Breast epithelium (tissue), 4 donors: ENCODE measurements around the gene SLC9A5. TPM values are rescaled to one million over a fixed set of nuclear protein-coding genes. Genes with fewer than 3 reads are reported as not detected.

Experiments used
- DNase-seq, 2 donors: peaks; one replicate each; pipeline ENCODE4 v3.0.0-alpha.2; 2019; ENCODE audit warnings: low spot score in 2 of 2
- H3K27ac ChIP-seq, 2 donors: fragments of 200-600 bp; sonication (generic) in 1 of 2; one replicate each; pipeline ENCODE4 v1.5.1; 2016 to 2019; ENCODE audit warnings: mild to moderate bottlenecking in 1 of 2
- H3K27me3 ChIP-seq, 2 donors: fragments of 200-600 bp; sonication (generic) in 1 of 2; one replicate each; pipeline versions ENCODE4 v1.5.1 to v1.6.0; 2017 to 2019; ENCODE audit warnings: control low read depth in 1 of 2, mild to moderate bottlenecking in 1 of 2
- H3K36me3 ChIP-seq: fragments of 200-600 bp; one replicate; pipeline ENCODE4 v1.5.1; 2019
- H3K4me1 ChIP-seq, 2 donors: fragments of 200-600 bp; sonication (generic); one replicate each; pipeline ENCODE4 v1.5.1; 2016 to 2019; ENCODE audit warnings: control low read depth in 1 of 2
- H3K4me3 ChIP-seq, 3 donors: fragments of 200-600 bp; sonication (generic); 1 replicate in 2 of 3; 2 replicates in 1 of 3; pipeline ENCODE4 v1.5.1; 2016 to 2019; ENCODE audit warnings: mild to moderate bottlenecking in 3 of 3, moderate library complexity in 2 of 3
- H3K9me3 ChIP-seq, 2 donors: fragments of 200-600 bp; sonication (generic) in 1 of 2; one replicate each; pipeline ENCODE4 v1.5.1; 2016 to 2019; ENCODE audit warnings: control low read depth in 1 of 2
- CTCF ChIP-seq, 3 donors: fragments of 450-650 bp; IDR thresholded peaks; one replicate each; pipeline ENCODE4 v1.5.1; 2016 to 2017; ENCODE audit warnings: antibody characterized with exemption in 3 of 3, mild to moderate bottlenecking in 3 of 3, moderate library complexity in 3 of 3
- POLR2A ChIP-seq: fragments of 450-650 bp; IDR thresholded peaks from one replicate; pipeline ENCODE4 v1.6.1; 2016; ENCODE audit warnings: antibody characterized with exemption, mild to moderate bottlenecking, moderate library complexity
- POLR2AphosphoS5 ChIP-seq, 3 donors: sonication (generic); formaldehyde crosslinking; IDR thresholded peaks; one replicate each; pipeline ENCODE4 v1.6.1; 2017; ENCODE audit warnings: antibody characterized with exemption in 3 of 3
- intact Hi-C: fragments of 100-400 bp; cut with DNase I; formaldehyde crosslinking; loops from one replicate; pipeline ENCODE4 v1.15.1; 2023; ENCODE audit warnings: low total_unique reads
- total RNA-seq, 3 donors: library from RNA; depleted of rRNA; stranded (reverse); fragments of >200 nt; gene quantifications; one replicate each; pipeline ENCODE4 v1.1.0, GENCODE V29; 2016

The SLC9A5 gene
- total RNA-seq, 3 donors from 2014 or later: 0.96 to 2.3 (median 1.3) TPM

GRCh38 chr16:67252609-67253497, 4.1 kb downstream of the SLC9A5 start:
- Histone ChIP-seq H3K36me3 (no peaks in the 10 kb centered on the region), H3K4me3 (no peak overlapping the region), H3K27me3 (no peaks in the 10 kb centered on the region), H3K27ac (no peak overlapping the region), H3K9me3 (no peaks in the 10 kb centered on the region), H3K4me1 (peaks cover 1 to 2% of the 10 kb centered on the region in 2 donors)
- intact Hi-C loops: no loop called here
- TF ChIP-seq POLR2AphosphoS5 (IDR thresholded peaks at IDR 0.05) (no peak), POLR2A (no peak), CTCF (IDR thresholded peaks at IDR 0.05) (no peak)
- DNase-seq: no peak

DNA sequence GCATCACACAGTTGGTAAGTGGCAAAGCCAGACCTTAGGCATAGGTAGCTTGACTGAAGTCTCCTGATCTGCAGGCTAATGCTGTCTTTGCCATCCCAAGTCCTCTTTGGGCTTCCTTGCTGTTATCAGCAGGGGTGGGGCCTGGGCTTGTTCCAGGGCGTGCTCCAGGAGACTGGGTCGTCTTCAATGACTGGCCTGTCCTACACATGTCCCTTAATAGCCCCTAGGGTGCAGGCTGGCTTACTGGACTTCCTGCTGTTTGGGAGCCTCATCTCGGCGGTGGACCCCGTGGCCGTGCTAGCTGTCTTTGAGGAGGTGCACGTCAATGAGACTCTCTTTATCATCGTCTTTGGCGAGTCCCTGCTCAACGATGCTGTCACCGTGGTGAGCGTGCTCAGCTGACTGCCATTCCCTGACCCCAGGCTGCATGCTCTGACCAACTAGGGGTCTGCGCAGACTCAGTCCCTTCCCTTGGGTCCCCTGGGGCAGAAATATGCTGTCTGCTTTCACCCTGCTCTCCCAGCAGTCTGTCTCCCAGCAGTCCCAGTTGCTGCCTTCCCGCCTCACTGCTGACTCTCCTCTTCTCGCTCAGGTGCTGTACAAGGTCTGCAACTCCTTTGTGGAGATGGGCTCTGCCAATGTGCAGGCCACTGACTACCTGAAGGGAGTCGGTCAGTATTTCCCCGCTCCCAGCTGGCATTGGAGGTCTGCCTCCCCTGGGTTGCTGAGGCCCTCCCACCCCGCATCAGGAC, 6.2 kb downstream of the SLC9A5 start:
- intact Hi-C loops: no loop called here
- TF ChIP-seq POLR2A: no peak
- no peak for TF ChIP-seq POLR2AphosphoS5 (IDR thresholded peaks at IDR 0.05)
- no peak for TF ChIP-seq CTCF (IDR thresholded peaks at IDR 0.05)

GRCh38 chr16:67255553-67256221, 6.9 kb downstream of the SLC9A5 start:
- no peaks in the 10 kb centered on the region for H3K9me3 ChIP-seq
- TF ChIP-seq POLR2AphosphoS5 (IDR thresholded peaks at IDR 0.05) (no peak), POLR2A (no peak), CTCF (IDR thresholded peaks at IDR 0.05) (no peak)
- H3K4me3 ChIP-seq: no peak overlapping the region
- no peak overlapping the region for H3K27ac ChIP-seq
- intact Hi-C loops: no loop called here
- no peak for DNase-seq
- H3K4me1 ChIP-seq: no peaks in the 10 kb centered on the region
- no peaks in the 10 kb centered on the region for H3K36me3 ChIP-seq
- H3K27me3 ChIP-seq: no peaks in the 10 kb centered on the region

More for the DNA sequence above, 6.2 kb downstream of the SLC9A5 start:
- no peak for DNase-seq
- Histone ChIP-seq H3K4me3 (no peak overlapping the region), H3K27me3 (no peaks in the 10 kb centered on the region), H3K27ac (no peak overlapping the region), H3K9me3 (no peaks in the 10 kb centered on the region), H3K4me1 (no peaks in the 10 kb centered on the region), H3K36me3 (no peaks in the 10 kb centered on the region)

GRCh38 chr16:67256701-67257230, 8.0 kb downstream of the SLC9A5 start:
- Histone ChIP-seq H3K4me3 (no peak overlapping the region), H3K27me3 (no peaks in the 10 kb centered on the region), H3K9me3 (no peaks in the 10 kb centered on the region), H3K4me1 (no peaks in the 10 kb centered on the region), H3K27ac (no peak overlapping the region), H3K36me3 (no peaks in the 10 kb centered on the region)
- intact Hi-C loops: no loop called here
- TF ChIP-seq POLR2A (no peak), CTCF (IDR thresholded peaks at IDR 0.05) (no peak)
- no peak for DNase-seq
